Liver (tissue), 9 donors: ENCODE data around the gene TMEM53. TPM values are rescaled to one million over a fixed set of nuclear protein-coding genes. Genes with fewer than 3 reads are reported as not detected.

Source experiments
- DNase-seq: peaks from one replicate; pipeline ENCODE4 v3.0.0-alpha.2; 2017; ENCODE audit warnings: low spot score
- H3K27ac ChIP-seq, 2 donors: one replicate each; pipeline ENCODE4 v1.7.0; 2013; ENCODE audit warnings: inconsistent platforms in 2 of 2, low read length in 2 of 2, control low read depth in 1 of 2, low read depth in 1 of 2, mild to moderate bottlenecking in 1 of 2
- H3K27me3 ChIP-seq, 4 donors: one replicate each; pipeline versions ENCODE4 v1.6.1 to v1.7.0; 2013; ENCODE audit warnings: low read length in 3 of 4, inconsistent platforms in 1 of 4, mild to moderate bottlenecking in 1 of 4, moderate library complexity in 1 of 4; ENCODE audit not compliant: control insufficient read depth in 4 of 4, insufficient read depth in 4 of 4
- H3K36me3 ChIP-seq, 4 donors: one replicate each; pipeline versions ENCODE4 v1.6.1 to v1.7.0; 2013; ENCODE audit warnings: low read length in 3 of 4, mild to moderate bottlenecking in 3 of 4, low read depth in 1 of 4, moderate library complexity in 1 of 4; ENCODE audit not compliant: control insufficient read depth in 4 of 4, insufficient read depth in 3 of 4
- H3K4me1 ChIP-seq, 4 donors: one replicate each; pipeline versions ENCODE4 v1.6.1 to v1.7.0; 2013; ENCODE audit warnings: low read length in 3 of 4, mild to moderate bottlenecking in 3 of 4, moderate library complexity in 1 of 4; ENCODE audit not compliant: control insufficient read depth in 4 of 4, insufficient read depth in 4 of 4
- H3K4me3 ChIP-seq, 3 donors: one replicate each; pipeline versions ENCODE4 v1.6.1 to v1.7.0; 2013; ENCODE audit warnings: low read length in 3 of 3, control low read depth in 1 of 3, low read depth in 1 of 3, mild to moderate bottlenecking in 1 of 3
- H3K9ac ChIP-seq, 2 donors: one replicate each; pipeline ENCODE4 v1.7.0; 2013; ENCODE audit warnings: low read length in 2 of 2, mild to moderate bottlenecking in 2 of 2, moderate library complexity in 2 of 2, control low read depth in 1 of 2, low read depth in 1 of 2
- H3K9me3 ChIP-seq, 4 donors: one replicate each; pipeline versions ENCODE4 v1.6.1 to v1.7.0; 2013; ENCODE audit warnings: low read length in 3 of 4; ENCODE audit not compliant: control insufficient read depth in 4 of 4
- ATF3 ChIP-seq: IDR thresholded peaks from 2 replicates; pipeline ENCODE4 v1.6.1; 2016; ENCODE audit warnings: antibody characterized with exemption
- CTCF ChIP-seq: fragments of 150-350 bp; IDR thresholded peaks from 2 replicates; pipeline ENCODE4 v1.5.1; 2017; ENCODE audit warnings: improper control_type of control experiment, low read depth, low read length; ENCODE audit not compliant: missing input control
- EGR1 ChIP-seq, 2 donors: IDR thresholded peaks; 2 replicates each; pipeline ENCODE4 v1.6.1; 2016 to 2018; ENCODE audit warnings: antibody characterized with exemption in 2 of 2, low read depth in 2 of 2
- FOXA1 ChIP-seq: IDR thresholded peaks from 2 replicates; pipeline ENCODE4 v1.6.1; 2016; ENCODE audit warnings: antibody characterized with exemption
- FOXA2 ChIP-seq: IDR thresholded peaks from 2 replicates; pipeline ENCODE4 v1.6.1; 2016; ENCODE audit warnings: antibody characterized with exemption
- HNF4A ChIP-seq, 2 donors: conservative IDR thresholded peaks; 2 replicates each; pipeline ENCODE4 v1.6.1; 2016; ENCODE audit warnings: antibody characterized with exemption in 2 of 2, mild to moderate bottlenecking in 2 of 2
- HNF4G ChIP-seq: IDR thresholded peaks from 2 replicates; pipeline ENCODE4 v1.6.1; 2016; ENCODE audit warnings: antibody characterized with exemption
- JUND ChIP-seq, 2 donors: IDR thresholded peaks; 2 replicates each; pipeline ENCODE4 v1.6.1; 2016; ENCODE audit warnings: antibody characterized with exemption in 2 of 2
- MAX ChIP-seq: IDR thresholded peaks from 2 replicates; pipeline ENCODE4 v1.6.1; 2016; ENCODE audit warnings: antibody characterized with exemption
- NR2F2 ChIP-seq: IDR thresholded peaks from 2 replicates; pipeline ENCODE4 v1.6.1; 2016; ENCODE audit warnings: antibody characterized with exemption
- RAD21 ChIP-seq, 2 donors: IDR thresholded peaks; 2 replicates each; pipeline ENCODE4 v1.6.1; 2016; ENCODE audit warnings: antibody characterized with exemption in 2 of 2, mild to moderate bottlenecking in 2 of 2
- REST ChIP-seq: IDR thresholded peaks from 2 replicates; pipeline ENCODE4 v1.6.1; 2016; ENCODE audit warnings: antibody characterized with exemption, mild to moderate bottlenecking
- RXRA ChIP-seq, 2 donors: IDR thresholded peaks; 2 replicates each; pipeline ENCODE4 v1.6.1; 2017 to 2018; ENCODE audit warnings: antibody characterized with exemption in 2 of 2, mild to moderate bottlenecking in 1 of 2
- SP1 ChIP-seq: IDR thresholded peaks from 2 replicates; pipeline ENCODE4 v1.6.1; 2018; ENCODE audit warnings: antibody characterized with exemption, mild to moderate bottlenecking
- YY1 ChIP-seq: IDR thresholded peaks from 2 replicates; pipeline ENCODE4 v1.6.1; 2016; ENCODE audit warnings: antibody characterized with exemption, mild to moderate bottlenecking
- WGBS: extraction: QIAGEN DNeasy Blood & Tissue Kit; methylation state at CpG from one replicate; pipeline ENCODE4 v1.1.7; 2013; 5-methylcytosine and 5-hydroxymethylcytosine counted together
- polyA plus RNA-seq, 2 donors: library from polyadenylated mRNA; stranded (reverse) in 1 of 2; unstranded in 1 of 2; fragments of 200-250 nt in 1 of 2; fragments of >200 nt in 1 of 2; fragmentation: Nextera tagmentation in 1 of 2; extraction: Ambion mirVana in 1 of 2; gene quantifications; one replicate each; pipeline versions ENCODE4 v1.2.1 to v1.2.3, GENCODE V29; 2013 to 2015
- total RNA-seq, 2 donors: library from RNA; depleted of rRNA; stranded (reverse); fragments of >200 nt; gene quantifications; one replicate each; pipeline ENCODE4 v1.2.3, GENCODE V29; 2014
- donor health status: healthy.
- donor health status: healthy.
- donor health status: healthy.
- donor health status: healthy.
- donor health status: healthy.

Gene TMEM53
- total and polyA plus RNA-seq, 4 donors, result 9.9 to 89.2 (median 29.4) TPM

GRCh38 chr1:44659566-44659965 is 14.7 kb downstream of the TMEM53 start:
- peak overlapping the region; percentile 74 to 78 for H3K27ac ChIP-seq
- TF ChIP-seq REST (no peak), YY1 (no peak), FOXA2 (no peak), HNF4G (no peak), SP1 (no peak), MAX (no peak)
- WGBS, result 94% methylated on average over 4 of the region's 4 CpGs
- no peak for DNase-seq
- no peak overlapping the region for H3K4me3 ChIP-seq
- H3K27me3 ChIP-seq, result no peaks in the 10 kb centered on the region
- H3K36me3 ChIP-seq, result peaks cover 0 to 6% (median 5%) of the 10 kb centered on the region in 4 donors
- H3K4me1 ChIP-seq, result peaks cover 9 to 33% (median 19%) of the 10 kb centered on the region in 4 donors
- no peak overlapping the region for H3K9ac ChIP-seq
- no peaks in the 10 kb centered on the region for H3K9me3 ChIP-seq

DNA sequence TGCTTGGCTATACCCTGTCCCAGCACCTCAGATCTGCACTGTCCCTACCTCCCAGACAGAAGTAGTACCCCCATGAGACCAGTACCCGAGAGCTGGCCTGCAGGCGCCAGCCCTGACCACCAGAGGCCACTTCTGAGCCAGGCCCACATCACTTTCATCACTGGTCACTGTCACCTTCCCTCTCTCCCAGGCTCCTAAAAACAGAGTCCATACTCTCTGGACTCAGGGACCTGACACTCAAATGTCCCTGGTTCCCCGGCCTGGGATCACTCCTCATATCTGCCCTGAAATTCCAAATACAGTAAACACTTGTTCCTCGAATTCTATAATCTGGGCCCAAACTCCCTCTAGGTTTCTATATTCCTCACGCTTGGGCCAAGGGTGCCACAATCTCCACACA is 18.7 kb downstream of the TMEM53 start:
- Histone ChIP-seq H3K9me3 (no peaks in the 10 kb centered on the region), H3K27ac (peak overlapping the region; percentile 32 to 37), H3K36me3 (peaks cover 3 to 16% (median 7%) of the 10 kb centered on the region in 4 donors), H3K27me3 (no peaks in the 10 kb centered on the region), H3K4me3 (no peak overlapping the region), H3K9ac (peak overlapping the region in 1 of 2 donors; percentile 44), H3K4me1 (peaks cover under 1 to 14% (median 9%) of the 10 kb centered on the region in 4 donors)
- TF ChIP-seq RXRA (IDR thresholded peaks at IDR 0.05) (peak in 1 of 2 donors; percentile 33), HNF4A (conservative IDR thresholded peaks at IDR 0.05) (peak; percentile 51 to 69), YY1 (no peak), SP1 (no peak), RAD21 (IDR thresholded peaks at IDR 0.05) (peak; percentile 79 to 85), NR2F2 (no peak), JUND (IDR thresholded peaks at IDR 0.05) (no peak), MAX (no peak), EGR1 (IDR thresholded peaks at IDR 0.05; ENCODE audit: low read depth in 2 of 2) (no peak), FOXA2 (no peak), FOXA1 (no peak), ATF3 (no peak), CTCF (peak; percentile 76)
- DNase-seq, result no peak
- WGBS, result 53% methylated on average over 5 of the region's 5 CpGs
